Kidney (tissue), 14 donors: ENCODE data around the gene BNC2. TPM values are rescaled to one million over a fixed set of nuclear protein-coding genes. Genes with fewer than 3 reads are reported as not detected.

Experiments used
- DNase-seq, 5 donors: peaks; one replicate each; pipeline ENCODE4 v3.0.0-alpha.2; 2013 to 2020
- FAIRE-seq: peaks from 2 replicates; lab custom pipeline; 2012; peaks lifted over from hg19 to GRCh38; lab: Jason Lieb, UNC
- H3K27ac ChIP-seq, 2 donors: one replicate each; pipeline ENCODE4 v1.7.0; 2013; ENCODE audit warnings: low read depth in 2 of 2, low read length in 2 of 2, inconsistent platforms in 1 of 2
- H3K27me3 ChIP-seq: one replicate; pipeline ENCODE4 v1.7.1; 2013; ENCODE audit warnings: low read length, inconsistent platforms; ENCODE audit not compliant: control insufficient read depth, insufficient read depth
- H3K36me3 ChIP-seq, 3 donors: one replicate each; pipeline versions ENCODE4 v1.7.0 to v1.7.1; 2013; ENCODE audit warnings: low read length in 3 of 3, control low read depth in 1 of 3, inconsistent platforms in 1 of 3; ENCODE audit not compliant: insufficient read depth in 3 of 3, control insufficient read depth in 2 of 3
- H3K4me1 ChIP-seq, 3 donors: one replicate each; pipeline versions ENCODE4 v1.7.0 to v1.7.1; 2013; ENCODE audit warnings: low read length in 3 of 3, inconsistent platforms in 1 of 3, low read depth in 1 of 3; ENCODE audit not compliant: control insufficient read depth in 2 of 3, insufficient read depth in 2 of 3
- H3K4me3 ChIP-seq, 3 donors: one replicate each; pipeline versions ENCODE4 v1.7.0 to v1.8.1; 2013; ENCODE audit warnings: low read length in 3 of 3, control low read depth in 1 of 3, inconsistent platforms in 1 of 3
- H3K9ac ChIP-seq, 3 donors: one replicate each; pipeline versions ENCODE4 v1.7.0 to v1.7.1; 2013; ENCODE audit warnings: low read length in 3 of 3, control low read depth in 1 of 3, inconsistent platforms in 1 of 3
- H3K9me3 ChIP-seq, 3 donors: one replicate each; pipeline versions ENCODE4 v1.7.0 to v1.7.1; 2013; ENCODE audit warnings: low read length in 3 of 3, control low read depth in 1 of 3, inconsistent platforms in 1 of 3; ENCODE audit not compliant: control insufficient read depth in 2 of 3, insufficient read depth in 1 of 3
- CTCF ChIP-seq: IDR thresholded peaks from 3 replicates; pipeline ENCODE4 v1.5.1; 2012; ENCODE audit warnings: mild to moderate bottlenecking, moderate library complexity, borderline replicate concordance; ENCODE audit not compliant: insufficient read depth; ENCODE audit errors: extremely low read depth
- intact Hi-C: fragments of 100-400 bp; cut with DNase I; formaldehyde crosslinking; loops from one replicate; pipeline ENCODE4 v1.11.1; 2022
- polyA plus RNA-seq: library from polyadenylated mRNA; stranded (reverse); fragments of 350-450 nt; fragmentation: Illumina TruSeq; extraction: RNeasy Lipid Tissue Mini Kit (QIAGEN cat#74804); gene quantifications from one replicate; pipeline ENCODE4 v1.2.3, GENCODE V29; 2014; ENCODE audit warnings: low read depth, low replicate concordance; ENCODE audit not compliant: insufficient read depth
- total RNA-seq: library from RNA; stranded (reverse); fragmentation: NEBNext Ultra II Directional; extraction: Animal tissue kit (Norgen Biotek cat#: 25700); gene quantifications from one replicate; pipeline ENCODE4 v1.2.1, GENCODE V29; 2021
- donor health status: control.
- donor health status: control.
- donor health status: control.
- donor health status: control.
- donor health status: control.
- donor health status: DM: yes; HTN: yes; CAD: no.
- donor health status: Normal renal cell carcinoma (clear cell type).

The BNC2 gene
- total and polyA plus RNA-seq, 2 donors from 2014 or later: 5.4 to 37.9 TPM

GRCh38 chr9:16668734-16669295 is 201.7 kb downstream of the BNC2 start:
- H3K4me1 ChIP-seq: peaks cover 2 to 7% (median 6%) of the 10 kb centered on the region in 3 donors
- no peak for FAIRE-seq
- H3K9ac ChIP-seq: no peak overlapping the region
- TF ChIP-seq CTCF: no peak
- H3K4me3 ChIP-seq: no peak overlapping the region
- no peaks in the 10 kb centered on the region for H3K36me3 ChIP-seq
- intact Hi-C loops: no loop called here
- H3K27me3 ChIP-seq: no peaks in the 10 kb centered on the region
- no peak for DNase-seq
- H3K9me3 ChIP-seq: no peaks in the 10 kb centered on the region
- H3K27ac ChIP-seq: no peak overlapping the region

- FAIRE-seq (no peak), DNase-seq (no peak)
- no peaks in the 10 kb centered on the region for H3K9me3 ChIP-seq
- no peaks in the 10 kb centered on the region for H3K27me3 ChIP-seq
- H3K4me1 ChIP-seq: peaks cover 0 to 5% (median 2%) of the 10 kb centered on the region in 3 donors
- H3K36me3 ChIP-seq: no peaks in the 10 kb centered on the region
- H3K4me3 ChIP-seq: no peak overlapping the region
- H3K9ac ChIP-seq: no peak overlapping the region
- peak overlapping the region in 1 of 2 donors; percentile 20 for H3K27ac ChIP-seq
- intact Hi-C loops: no loop called here
- no peak for TF ChIP-seq CTCF
Measured at GRCh38 chr9:16664211-16664610, 206.3 kb downstream of the BNC2 start.

- H3K4me1 ChIP-seq: peaks cover 0 to 5% (median 2%) of the 10 kb centered on the region in 3 donors
- FAIRE-seq: no peak
- intact Hi-C loops: no loop called here
Measured at GRCh38 chr9:16661816-16662215, 208.7 kb downstream of the BNC2 start.

More at GRCh38 chr9:16661816-16662215, 208.7 kb downstream of the BNC2 start:
- Histone ChIP-seq H3K9me3 (no peaks in the 10 kb centered on the region), H3K27ac (no peak overlapping the region), H3K36me3 (no peaks in the 10 kb centered on the region), H3K4me3 (no peak overlapping the region), H3K27me3 (no peaks in the 10 kb centered on the region), H3K9ac (no peak overlapping the region)
- TF ChIP-seq CTCF: no peak
- DNase-seq: no peak
